HG02885 (cell line): ENCODE data around the gene RAET1E.
"Not testable (repeated sequence)": the region's sequence is repeated elsewhere in the genome, so short reads cannot be mapped to it uniquely, and the experiment has no call there.

ENCODE experiments used
- ATAC-seq: cut with Tn5 transposase; IDR thresholded peaks from one replicate; pipeline ENCODE4 v1.9.1; 2021; ENCODE audit warnings: mild to moderate bottlenecking; ENCODE audit not compliant: unreplicated experiment, poor library complexity

RAET1E gene

DNA sequence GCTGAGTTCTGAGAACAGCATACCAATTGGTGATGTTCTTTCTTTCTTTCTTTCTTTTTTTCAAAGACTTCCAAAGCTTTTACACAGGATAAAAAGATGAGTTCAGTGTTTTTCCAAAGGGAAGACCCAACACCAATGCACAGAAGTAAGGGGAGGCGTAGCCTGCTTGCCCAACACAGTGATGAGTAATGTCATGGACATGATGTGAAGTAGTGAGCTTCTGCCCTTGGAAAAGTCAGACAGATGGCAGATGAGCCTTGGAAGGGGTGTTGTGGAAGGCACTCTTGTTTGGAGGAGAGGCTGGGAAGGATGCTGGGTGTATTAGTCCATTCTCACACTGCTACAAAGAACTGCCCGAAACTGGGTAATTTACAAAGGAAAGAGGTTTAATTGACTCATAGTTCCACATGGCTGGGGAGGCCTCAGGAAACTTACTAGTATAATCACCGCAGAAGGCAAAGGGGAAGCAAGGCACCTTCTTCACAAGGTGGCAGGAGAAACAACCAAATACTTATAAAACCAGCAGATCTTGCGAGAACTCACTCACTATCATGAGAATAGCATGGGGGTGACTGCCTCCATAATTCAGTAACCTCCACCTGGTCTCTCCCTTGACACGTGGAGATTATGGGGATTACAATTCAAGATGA, 46.3 kb downstream of the RAET1E start:
- ATAC-seq = no peak

DNA sequence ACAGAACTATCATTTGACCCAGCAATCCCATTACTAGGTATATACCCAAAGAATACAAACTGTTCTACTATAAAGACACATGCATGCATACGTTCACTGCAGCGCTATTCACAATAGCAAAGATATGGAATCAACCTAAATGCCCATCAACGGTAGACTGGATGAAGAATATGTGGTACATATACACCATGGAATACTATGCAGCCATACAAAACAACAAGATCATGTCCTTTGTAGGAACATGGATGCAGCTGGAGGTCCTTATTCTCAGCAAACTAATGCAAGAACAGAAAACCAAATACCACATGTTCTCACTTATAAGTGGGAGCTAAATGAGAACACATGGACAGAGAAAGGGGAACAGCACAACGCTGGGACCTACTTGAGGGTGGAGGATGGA, 49.6 kb downstream of the RAET1E start:
- not testable (repeated sequence) for ATAC-seq
